ENCODE measurements around the gene CCSER2.
"Not testable (repeated sequence)": the region's sequence is repeated elsewhere in the genome, so short reads cannot be mapped to it uniquely, and the experiment has no call there.

CCSER2 gene

GRCh38 chr10:84317174-84317573 is 11.2 kb upstream of the CCSER2 start:
- ATAC-seq: no peak

GRCh38 chr10:84321902-84322301 is 6.5 kb upstream of the CCSER2 start:
- ATAC-seq: no peak

GRCh38 chr10:84323566-84323965 is 4.8 kb upstream of the CCSER2 start:
- not testable (repeated sequence) for ATAC-seq

- ATAC-seq: not testable (repeated sequence)
Measured at GRCh38 chr10:84326995-84327394, 1.4 kb upstream of the CCSER2 start.

GRCh38 chr10:84329196-84329611 is 815 bp downstream of the CCSER2 start:
- ATAC-seq: peak; percentile 53 to 55

GRCh38 chr10:84329986-84330651 is 1.7 kb downstream of the CCSER2 start:
- peak; percentile 1 to 2 for ATAC-seq

- ATAC-seq: no peak
Measured at GRCh38 chr10:84331091-84331490, 2.7 kb downstream of the CCSER2 start.

- ATAC-seq: peak; percentile 84 to 85
Measured at GRCh38 chr10:84333864-84334451, 5.6 kb downstream of the CCSER2 start.

GRCh38 chr10:84334811-84335210 is 6.4 kb downstream of the CCSER2 start:
- ATAC-seq: no peak

GRCh38 chr10:84335516-84335915 is 7.1 kb downstream of the CCSER2 start:
- ATAC-seq: no peak

GRCh38 chr10:84336406-84337090 is 8.2 kb downstream of the CCSER2 start:
- no peak for ATAC-seq

- no peak for ATAC-seq
Measured at GRCh38 chr10:84337199-84337598, 8.8 kb downstream of the CCSER2 start.

- ATAC-seq: no peak
Measured at GRCh38 chr10:84339025-84339424, 10.6 kb downstream of the CCSER2 start.

- ATAC-seq: no peak
Measured at GRCh38 chr10:84340187-84340586, 11.8 kb downstream of the CCSER2 start.

GRCh38 chr10:84340632-84341537 is 12.5 kb downstream of the CCSER2 start:
- ATAC-seq: no peak

GRCh38 chr10:84341538-84341856 is 13.1 kb downstream of the CCSER2 start:
- no peak for ATAC-seq

GRCh38 chr10:84341983-84342382 is 13.6 kb downstream of the CCSER2 start:
- ATAC-seq: no peak

- ATAC-seq: peak; percentile 30 to 38
Measured at GRCh38 chr10:84342584-84342983, 14.2 kb downstream of the CCSER2 start.

GRCh38 chr10:84343831-84344230 is 15.4 kb downstream of the CCSER2 start:
- ATAC-seq: no peak

GRCh38 chr10:84344526-84344925 is 16.1 kb downstream of the CCSER2 start:
- no peak for ATAC-seq

- ATAC-seq: not testable (repeated sequence)
Measured at GRCh38 chr10:84347575-84348002, 19.2 kb downstream of the CCSER2 start.

- ATAC-seq: no peak
Measured at GRCh38 chr10:84348447-84348846, 20.1 kb downstream of the CCSER2 start.

- no peak for ATAC-seq
Measured at GRCh38 chr10:84348860-84349259, 20.5 kb downstream of the CCSER2 start.
